GM18520 (cell line): ENCODE measurements around the gene EMD.
"Not testable (repeated sequence)": the region's sequence is repeated elsewhere in the genome, so short reads cannot be mapped to it uniquely, and the experiment has no call there.

Source experiments
- ATAC-seq: cut with Tn5 transposase; IDR thresholded peaks from one replicate; pipeline ENCODE4 v1.9.1; 2021; ENCODE audit not compliant: unreplicated experiment

EMD gene

GRCh38 chrX:154389812-154390747 is 11.0 kb downstream of the EMD start:
- peak; percentile 61 for ATAC-seq

DNA sequence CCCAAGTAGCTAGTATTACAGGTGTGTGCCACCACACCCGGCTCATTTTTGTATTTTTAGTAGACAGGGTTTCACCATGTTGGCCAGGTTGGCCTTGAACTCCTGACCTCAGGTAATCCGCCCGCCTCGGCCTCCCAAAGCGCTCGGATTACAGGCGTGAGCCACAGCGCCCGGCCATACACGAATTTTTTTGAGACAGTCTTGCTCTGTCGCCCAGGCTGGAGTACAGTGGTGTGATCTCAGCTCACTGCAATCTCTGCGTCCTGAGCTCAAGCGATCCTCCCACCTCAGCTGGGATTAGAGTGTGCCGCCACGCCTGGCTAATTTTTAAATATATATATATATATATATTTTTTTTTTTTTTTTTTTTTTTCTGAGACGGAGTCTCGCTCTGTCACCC is 17.3 kb downstream of the EMD start:
- not testable (repeated sequence) for ATAC-seq

DNA sequence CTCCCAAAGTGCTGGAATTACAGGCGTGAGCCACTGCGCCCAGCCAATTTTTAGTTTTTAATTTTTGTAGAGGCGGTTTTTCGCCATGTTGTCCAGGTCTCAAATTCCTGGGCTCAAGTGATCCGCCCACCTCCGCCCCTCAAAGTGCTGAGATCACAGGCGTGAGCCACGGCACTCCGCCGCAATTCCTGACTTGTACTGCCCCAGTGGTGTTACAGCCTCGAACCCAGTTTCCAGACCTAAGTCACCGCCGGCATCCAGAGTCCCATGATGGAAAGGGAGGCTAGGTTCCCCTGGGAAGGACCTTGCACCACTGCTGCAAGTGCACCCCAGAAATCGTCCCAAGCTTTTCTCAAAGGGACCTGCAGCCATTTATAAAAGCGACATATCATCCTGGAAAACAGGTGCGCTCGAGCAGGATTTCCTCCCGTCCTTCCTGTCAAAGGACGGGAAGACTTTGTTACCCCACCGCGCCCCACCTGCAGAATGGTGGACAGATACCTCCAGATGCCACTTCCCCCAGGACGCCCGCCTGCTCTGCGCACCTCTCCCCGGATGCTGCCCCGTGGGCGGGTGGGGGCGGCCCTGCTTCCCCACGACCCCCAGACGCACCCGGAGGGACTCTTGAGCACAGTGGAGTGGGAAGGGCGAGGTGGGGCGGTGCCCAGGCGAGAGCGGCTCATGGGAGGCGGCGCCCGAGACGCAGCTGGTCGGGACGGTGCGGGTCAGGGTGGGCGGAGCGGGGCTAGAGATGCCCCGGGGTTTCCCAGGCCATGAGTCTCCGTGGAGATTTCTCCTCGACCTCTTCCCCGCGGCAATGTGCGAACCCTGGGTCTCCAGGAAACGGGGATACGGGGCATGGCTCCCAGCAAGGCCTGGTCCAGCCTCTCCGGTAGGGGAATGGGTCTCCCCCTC is 18.1 kb downstream of the EMD start:
- ATAC-seq = peak; percentile 29

DNA sequence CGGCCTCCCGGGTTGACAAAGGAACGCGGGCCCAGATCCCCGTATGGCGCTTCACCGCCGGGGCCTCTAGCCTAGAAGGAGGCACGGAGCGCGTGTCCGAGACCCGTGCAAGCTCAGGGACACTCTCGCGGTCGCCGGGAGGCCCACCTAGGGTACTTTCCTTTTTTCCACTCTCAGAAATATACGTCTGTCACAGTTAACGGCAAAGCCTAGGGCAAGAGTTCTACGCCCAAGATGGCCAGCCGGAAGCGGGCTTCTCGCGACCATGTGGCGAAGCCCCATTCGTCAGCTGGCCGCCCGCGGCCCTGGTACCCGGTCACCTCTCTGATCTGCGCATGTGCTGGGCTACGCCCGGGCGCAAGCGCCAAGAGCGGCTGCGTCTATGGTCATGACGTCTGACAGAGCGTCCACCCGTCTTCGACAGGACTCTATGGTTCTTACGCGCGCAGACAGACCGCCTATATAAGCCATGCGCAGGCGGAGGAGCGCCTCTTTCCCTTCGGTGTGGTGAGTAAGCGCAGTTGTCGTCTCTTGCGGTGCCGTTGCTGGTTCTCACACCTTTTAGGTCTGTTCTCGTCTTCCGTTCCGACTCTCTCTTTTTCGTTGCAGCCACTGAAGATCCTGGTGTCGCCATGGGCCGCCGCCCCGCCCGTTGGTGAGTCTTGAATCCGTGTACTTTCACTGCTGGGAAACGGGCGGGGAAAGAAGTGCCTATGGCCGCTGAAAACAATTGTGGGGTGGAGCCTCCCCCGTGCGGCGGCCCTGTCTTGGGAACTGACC is 19.0 kb downstream of the EMD start, which contains the start of gene RPL10:
Gene RPL10 (plus strand): TSS at position 490 of the 780 bp plus-strand sequence. CDS start 143 bp downstream, at position 633.
- ATAC-seq = peak; percentile 79

DNA sequence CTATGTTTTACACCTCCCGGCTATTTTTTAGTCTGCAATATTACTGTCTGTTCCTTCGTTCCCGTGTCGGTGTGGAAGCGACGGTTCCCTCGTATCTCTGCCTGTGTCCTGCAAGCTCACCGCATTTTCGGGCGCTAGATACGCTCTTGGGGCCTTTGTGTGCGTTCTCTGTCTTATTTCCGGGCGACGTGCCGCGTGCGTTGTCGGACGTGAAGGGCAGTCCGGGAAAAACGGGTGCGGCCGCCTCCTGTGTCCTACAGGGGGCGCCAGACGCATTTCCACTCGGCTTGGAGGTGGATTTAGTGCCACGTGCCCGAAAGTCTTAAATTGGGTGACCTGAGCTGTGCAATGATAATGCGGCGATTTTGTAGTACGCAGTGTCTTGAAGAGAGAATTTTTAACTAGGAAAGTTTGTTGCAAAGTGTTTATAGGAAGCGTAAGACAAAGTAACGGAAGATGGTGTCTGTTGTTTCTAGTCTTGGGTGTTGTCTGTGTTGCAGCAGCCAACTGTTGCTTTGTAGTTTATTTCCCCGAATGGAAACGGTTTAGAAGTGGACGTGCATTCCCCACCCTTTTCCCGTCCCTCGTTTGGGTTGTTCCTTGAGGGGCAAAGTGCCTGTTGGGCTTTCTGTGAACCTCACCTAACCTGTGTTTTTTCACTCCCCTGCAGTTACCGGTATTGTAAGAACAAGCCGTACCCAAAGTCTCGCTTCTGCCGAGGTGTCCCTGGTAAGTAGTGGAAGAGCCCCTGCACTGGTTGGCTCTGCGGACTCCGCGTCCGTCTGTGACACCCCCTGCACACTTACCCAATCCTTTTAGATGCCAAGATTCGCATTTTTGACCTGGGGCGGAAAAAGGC is 19.8 kb downstream of the EMD start:
- ATAC-seq = no peak

- ATAC-seq = no peak
Observed at GRCh38 chrX:154399527-154400368, 20.7 kb downstream of the EMD start.

DNA sequence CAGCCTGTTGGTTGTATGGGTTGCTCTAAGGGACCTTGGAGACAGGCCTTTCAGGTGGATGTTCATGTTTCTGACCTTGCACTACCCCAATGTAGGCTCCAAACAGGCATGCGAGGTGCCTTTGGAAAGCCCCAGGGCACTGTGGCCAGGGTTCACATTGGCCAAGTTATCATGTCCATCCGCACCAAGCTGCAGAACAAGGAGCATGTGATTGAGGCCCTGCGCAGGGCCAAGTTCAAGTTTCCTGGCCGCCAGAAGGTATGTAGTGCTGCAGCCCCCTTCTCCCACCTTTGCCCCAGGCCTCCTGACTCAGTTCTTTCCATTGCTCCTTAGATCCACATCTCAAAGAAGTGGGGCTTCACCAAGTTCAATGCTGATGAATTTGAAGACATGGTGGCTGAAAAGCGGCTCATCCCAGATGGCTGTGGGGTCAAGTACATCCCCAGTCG is 21.3 kb downstream of the EMD start:
- ATAC-seq = not testable (repeated sequence)

GRCh38 chrX:154401045-154401799 is 22.1 kb downstream of the EMD start:
- ATAC-seq = no peak

- ATAC-seq = no peak
Observed at GRCh38 chrX:154401918-154402621, 23.0 kb downstream of the EMD start.

DNA sequence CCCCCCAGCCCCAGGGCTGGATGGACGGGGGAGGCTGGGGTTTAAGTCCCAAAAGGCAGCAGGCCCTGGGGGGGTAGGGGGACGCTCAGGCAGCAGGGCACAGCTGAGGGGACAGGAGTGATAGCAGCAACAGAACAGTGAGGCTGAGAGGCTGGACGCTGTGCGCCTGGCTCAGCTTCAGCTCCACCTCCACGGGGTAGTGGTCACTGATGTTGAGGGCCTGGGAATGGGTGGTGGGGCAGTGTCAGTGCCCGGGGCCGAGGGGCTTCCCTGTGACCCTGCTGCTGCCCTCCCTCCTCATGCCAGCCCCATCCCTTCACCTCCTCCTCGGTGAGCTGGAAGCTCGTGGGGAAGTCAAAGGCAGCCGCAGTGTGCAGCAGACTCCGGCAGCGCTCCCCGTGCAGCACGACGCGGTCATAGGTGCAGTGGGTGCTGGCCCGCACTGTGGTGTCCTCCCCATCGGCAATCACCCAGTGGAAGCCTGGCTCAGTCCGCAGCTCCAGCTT is 23.6 kb downstream of the EMD start:
- no peak for ATAC-seq

- no peak for ATAC-seq
Observed at GRCh38 chrX:154403192-154403591, 24.1 kb downstream of the EMD start.

DNA sequence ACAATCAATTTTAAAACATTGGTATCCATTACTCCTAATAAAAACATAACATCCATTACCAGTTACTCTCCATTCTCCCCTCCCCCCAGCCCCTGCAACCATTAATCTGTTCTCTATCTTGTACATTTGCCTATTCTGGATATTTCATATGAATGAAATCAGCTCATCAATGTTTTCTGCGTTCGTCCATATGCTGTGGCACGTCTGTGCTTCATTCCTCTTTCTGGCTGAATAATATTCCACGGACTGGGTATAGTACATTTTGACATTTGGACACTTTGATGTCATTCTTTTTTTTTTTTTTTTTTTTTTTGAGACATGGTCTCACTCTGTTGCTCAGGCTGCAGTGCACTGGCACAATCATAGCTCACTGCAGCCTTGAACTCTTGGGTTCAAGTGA is 24.8 kb downstream of the EMD start:
- ATAC-seq = no peak

DNA sequence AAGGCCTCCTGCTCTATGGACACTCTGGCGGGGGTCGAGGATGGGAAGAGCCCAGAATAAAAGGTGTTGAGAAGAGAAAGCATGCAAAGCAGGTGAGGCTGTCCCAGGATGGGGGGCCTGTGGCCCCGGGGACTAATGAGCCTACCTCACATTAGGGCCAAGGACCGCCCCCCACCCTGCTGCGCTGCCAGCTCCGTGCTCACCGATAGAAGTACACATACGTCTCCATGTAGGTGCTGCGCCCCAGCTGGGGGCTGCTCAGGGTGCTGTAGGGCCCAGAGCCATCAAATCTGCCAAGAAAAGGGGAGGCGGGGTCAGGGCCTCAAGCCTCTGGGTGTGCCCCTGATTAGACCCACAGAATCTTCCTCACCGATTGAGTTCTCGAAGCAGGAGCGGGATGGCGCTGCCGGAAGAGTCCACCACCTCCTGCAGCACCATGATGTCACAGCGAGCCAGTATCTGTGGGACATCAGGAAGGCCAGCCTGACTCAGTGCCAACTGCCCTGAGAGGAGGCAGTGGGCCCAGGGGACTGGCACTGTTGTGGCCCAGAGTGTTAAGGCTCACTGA is 25.6 kb downstream of the EMD start:
- ATAC-seq = no peak

- ATAC-seq = no peak
Observed at GRCh38 chrX:154408659-154409221, 29.6 kb downstream of the EMD start.

DNA sequence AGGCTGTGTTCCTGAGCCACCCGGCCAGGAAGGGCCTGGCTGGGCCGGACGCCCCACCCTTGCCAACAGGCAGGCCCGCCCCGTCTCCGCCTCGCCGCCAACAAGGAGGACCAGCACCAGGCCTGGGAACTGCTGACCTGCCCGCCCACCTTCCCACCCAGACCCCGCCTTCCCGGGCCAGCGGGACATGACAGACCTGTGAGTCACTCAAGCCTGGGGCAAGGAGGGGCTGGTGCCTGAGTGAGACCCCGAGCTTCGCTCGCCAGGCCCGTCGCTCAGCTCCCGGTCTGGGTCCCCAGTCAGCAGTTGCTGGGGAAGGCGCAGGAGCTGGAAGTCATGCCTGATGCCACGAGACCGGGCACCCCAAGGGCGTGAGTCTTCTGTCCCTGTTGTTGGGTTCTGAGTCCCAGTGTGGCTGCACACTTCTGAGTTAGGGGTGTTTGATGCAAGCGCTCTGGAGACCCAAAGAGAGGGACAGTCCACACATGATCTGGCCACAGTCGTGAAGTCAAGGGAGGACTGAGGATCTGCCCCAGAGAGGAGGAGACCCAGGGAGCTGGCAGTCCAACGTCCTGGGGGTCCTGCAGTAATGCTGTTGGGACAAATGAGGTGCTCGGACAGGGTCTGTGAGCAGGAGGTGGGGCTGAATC is 30.3 kb downstream of the EMD start, which contains the start of gene DNASE1L1:
Gene DNASE1L1 (minus strand): TSS at position 33 of the 650 bp plus-strand sequence. CDS start 3,686 bp downstream, outside the sequence.
- no peak for ATAC-seq

- peak; percentile 35 for ATAC-seq
Observed at GRCh38 chrX:154411981-154412340, 32.9 kb downstream of the EMD start.
